Left cardiac atrium (tissue), 4 donors: Measurements from ENCODE around the gene PTPMT1. TPM values are rescaled to one million over a fixed set of nuclear protein-coding genes. Genes with fewer than 3 reads are reported as not detected.
"Not testable (repeated sequence)": the region's sequence is repeated elsewhere in the genome, so short reads cannot be mapped to it uniquely, and the experiment has no call there.

ENCODE experiments used
- ATAC-seq, 2 donors: fragments of 200-7000 bp; cut with Tn5 transposase; one replicate each; pipeline ENCODE4 v1.9.1; 2020; ENCODE audit warnings: mild to moderate bottlenecking in 2 of 2, moderate library complexity in 2 of 2
- DNase-seq: peaks from one replicate; pipeline ENCODE4 v3.0.0-alpha.2; 2020
- intact Hi-C, 2 donors: fragments of 100-400 bp; cut with DNase I; formaldehyde crosslinking; loops; one replicate each; pipeline versions ENCODE4 v1.14.1 to v1.15.1; 2022 to 2023
- long read RNA-seq: library from polyadenylated mRNA; unstranded; transcript quantifications from one replicate; pipeline ENCODE4 v2.0.0, GENCODE V29; 2021
- total RNA-seq, 2 donors: library from RNA; stranded (reverse); fragmentation: NEBNext Ultra II Directional; extraction: Animal tissue kit (Norgen Biotek cat#: 25700); gene quantifications; one replicate each; pipeline ENCODE4 v1.2.1, GENCODE V29; 2021
- donor health status: DM: no; HTN: yes; CAD: no.
- donor health status: DM: no; HTN: yes; CAD: no; lungs with severe emphysema.
- donor health status: DM: yes; HTN: yes; CAD: no.
- donor health status: Dilated cardiomyopathy.

The PTPMT1 gene
- 10 to 100 TPM; 18.1 to 19.2 TPM for total RNA-seq
- long read RNA-seq, transcript PTPMT1-203 (2 exons, 1,014 nt) = minor isoform, 5 of 15 reads
- long read RNA-seq, transcript PTPMT1-202 (4 exons, 768 nt) = major isoform, 6 of 15 reads
- long read RNA-seq, partial matches to known transcripts = 0 of 15 reads
- long read RNA-seq, other reads (novel, unspliced or antisense) = 1 of 15 reads

DNA sequence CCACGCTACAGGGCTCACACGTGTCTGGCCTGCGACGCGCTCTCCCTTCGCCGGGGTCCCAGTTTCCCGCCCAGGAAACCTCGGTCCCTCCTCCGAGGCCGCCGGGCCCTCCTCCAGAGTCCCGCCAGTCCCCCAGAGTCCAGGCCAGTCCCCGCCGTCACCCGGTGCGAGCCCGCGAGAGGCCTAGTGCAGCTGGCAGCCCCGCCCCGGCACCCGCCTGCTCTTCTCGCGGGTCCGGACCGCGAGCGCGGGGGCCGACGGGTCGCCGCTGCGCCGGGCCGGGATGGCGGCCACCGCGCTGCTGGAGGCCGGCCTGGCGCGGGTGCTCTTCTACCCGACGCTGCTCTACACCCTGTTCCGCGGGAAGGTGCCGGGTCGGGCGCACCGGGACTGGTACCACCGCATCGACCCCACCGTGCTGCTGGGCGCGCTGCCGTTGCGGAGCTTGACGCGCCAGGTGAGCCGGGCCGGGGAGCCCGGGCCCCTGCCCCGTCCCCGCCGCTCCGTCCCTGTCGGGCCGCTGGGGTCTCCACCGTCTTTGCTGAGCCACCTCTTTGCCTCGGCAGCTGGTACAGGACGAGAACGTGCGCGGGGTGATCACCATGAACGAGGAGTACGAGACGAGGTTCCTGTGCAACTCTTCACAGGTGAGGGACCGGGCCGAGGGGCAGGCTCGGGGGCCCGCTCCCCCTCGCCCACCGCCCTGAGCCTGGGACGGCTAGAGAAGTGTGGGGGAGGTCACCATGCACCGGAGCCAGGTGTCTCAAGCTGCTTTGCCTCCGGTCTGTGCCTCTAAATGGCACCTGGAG, at the start of gene PTPMT1:
Gene PTPMT1, plus strand, starts transcription at position 260 of the 809 bp plus-strand sequence. Its CDS starts 24 bp downstream, at position 284.
- DNase-seq = peak; percentile 83
- peak; percentile 96 to 98 for ATAC-seq
- intact Hi-C loops = no loop called here

GRCh38 chr11:47516155-47516554, 49.2 kb upstream of the PTPMT1 start:
- DNase-seq (no peak), ATAC-seq (no peak)
- intact Hi-C loops = no loop called here

DNA sequence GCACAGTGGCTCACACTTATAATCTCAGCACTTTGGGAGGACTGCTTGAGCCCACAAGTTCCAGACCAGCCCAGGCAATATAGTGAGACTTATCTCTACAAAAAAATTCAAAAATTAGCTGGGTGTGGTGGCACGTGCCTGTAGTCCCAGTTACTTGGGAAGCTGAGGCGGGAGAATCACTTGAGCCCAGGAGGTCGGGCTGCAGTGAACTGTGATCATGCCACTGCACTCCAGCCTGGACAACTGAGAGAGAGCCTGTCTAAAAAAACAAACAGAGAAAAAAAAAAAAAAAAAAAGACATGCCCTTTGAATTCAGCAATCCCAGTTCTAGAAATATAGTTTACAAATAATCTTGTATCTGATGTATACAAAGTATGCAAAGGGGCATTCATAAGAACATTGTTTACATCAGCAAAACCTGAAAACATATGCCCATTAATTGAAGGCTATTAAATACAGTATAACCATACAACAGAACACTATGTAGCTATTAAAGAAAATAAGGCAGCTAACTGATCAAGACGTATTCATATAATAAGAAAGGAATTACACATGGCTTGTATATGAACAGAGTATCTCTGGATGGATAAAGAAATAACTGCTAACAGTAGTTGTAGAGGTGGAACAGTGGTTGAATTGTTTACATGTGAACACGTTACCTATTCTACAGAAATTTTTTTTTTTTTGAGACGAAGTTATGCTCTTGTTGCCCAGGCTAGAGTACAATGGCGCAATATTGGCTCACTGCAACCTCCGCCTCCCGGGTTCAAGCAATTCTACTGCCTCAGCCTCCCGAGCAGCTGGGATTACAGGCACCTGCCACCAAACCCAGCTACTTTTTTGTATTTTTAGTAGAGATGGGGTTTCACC, 48.2 kb upstream of the PTPMT1 start:
- intact Hi-C loops = no loop called here
- DNase-seq (no peak), ATAC-seq (no peak)

DNA sequence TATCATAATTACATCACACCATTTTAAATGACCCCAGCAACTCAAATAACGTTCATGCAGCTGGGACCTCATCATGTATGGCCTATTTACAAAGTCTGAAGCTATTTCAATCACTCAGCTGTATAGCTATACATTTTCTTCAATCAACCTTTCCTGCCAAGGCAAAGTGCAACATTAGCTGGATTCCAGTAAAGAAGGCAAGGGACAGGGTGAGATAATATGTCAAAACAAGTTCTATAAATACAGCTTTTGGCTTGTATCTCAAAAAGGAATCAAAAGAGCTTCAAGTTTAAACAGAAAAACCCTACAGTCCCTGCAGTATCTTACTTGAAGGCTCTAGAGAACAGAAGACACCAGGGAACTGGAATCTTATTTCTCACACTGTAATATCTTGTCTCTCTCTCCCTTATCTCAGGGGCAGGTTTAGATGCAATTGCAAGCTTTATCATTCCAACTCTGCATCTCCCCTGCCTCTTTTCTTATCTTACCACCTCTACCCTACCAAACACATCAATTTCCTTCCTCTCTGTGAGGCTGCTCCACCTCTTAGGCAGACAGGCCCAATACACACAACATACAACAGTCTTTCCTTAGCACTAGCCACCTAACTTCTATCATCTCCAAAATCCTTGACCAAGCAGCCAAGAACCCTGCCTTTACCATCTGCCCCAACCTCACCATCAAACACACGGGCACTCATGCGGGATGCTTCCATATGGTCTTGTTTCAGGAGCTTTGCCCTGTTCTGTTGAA, 47.0 kb upstream of the PTPMT1 start:
- intact Hi-C loops = no loop called here

GRCh38 chr11:47523490-47524225, 41.7 kb upstream of the PTPMT1 start:
- peak; percentile 68 to 93 for ATAC-seq
- no peak for DNase-seq
- intact Hi-C loops = no loop called here

More for the DNA sequence above, 47.0 kb upstream of the PTPMT1 start:
- DNase-seq (no peak), ATAC-seq (no peak)

DNA sequence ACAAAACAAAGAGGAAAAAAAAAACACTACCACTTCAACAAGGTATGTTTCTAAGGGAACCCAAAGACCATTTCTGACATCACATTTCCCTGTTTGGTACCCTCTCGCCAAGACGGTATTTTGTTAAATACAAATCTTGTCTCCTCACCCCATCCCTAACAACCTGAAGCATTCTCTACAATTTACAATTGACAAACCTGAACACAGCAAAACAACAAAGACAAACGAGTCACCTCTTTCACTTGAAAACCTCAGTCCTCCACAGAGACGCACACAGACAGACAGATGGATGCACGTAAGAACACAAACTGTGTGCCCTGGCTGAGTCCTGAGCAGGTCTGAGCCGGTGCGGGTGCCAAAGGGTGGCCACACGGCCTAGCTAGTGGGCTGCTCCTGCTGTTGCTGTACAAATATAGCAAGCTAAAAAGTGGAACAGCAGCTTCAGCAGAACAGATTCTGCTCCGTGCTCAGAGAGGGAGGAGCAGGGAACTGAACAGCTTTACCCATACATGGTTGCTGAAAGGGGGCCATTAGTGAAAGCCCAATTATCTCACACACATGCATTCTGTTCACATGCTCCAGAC, 41.0 kb upstream of the PTPMT1 start:
- intact Hi-C loops = no loop called here
- ATAC-seq (peak; percentile 60 to 71), DNase-seq (no peak)

- ATAC-seq, DNase-seq, intact Hi-C loops: not testable (repeated sequence)
Measured at GRCh38 chr11:47526032-47526431, 39.4 kb upstream of the PTPMT1 start.

GRCh38 chr11:47527186-47527585, 38.2 kb upstream of the PTPMT1 start:
- DNase-seq (no peak), ATAC-seq (no peak)
- intact Hi-C loops = no loop called here

- intact Hi-C loops = no loop called here
- no peak for DNase-seq
- ATAC-seq = no peak
Measured at GRCh38 chr11:47529951-47530350, 35.4 kb upstream of the PTPMT1 start.

DNA sequence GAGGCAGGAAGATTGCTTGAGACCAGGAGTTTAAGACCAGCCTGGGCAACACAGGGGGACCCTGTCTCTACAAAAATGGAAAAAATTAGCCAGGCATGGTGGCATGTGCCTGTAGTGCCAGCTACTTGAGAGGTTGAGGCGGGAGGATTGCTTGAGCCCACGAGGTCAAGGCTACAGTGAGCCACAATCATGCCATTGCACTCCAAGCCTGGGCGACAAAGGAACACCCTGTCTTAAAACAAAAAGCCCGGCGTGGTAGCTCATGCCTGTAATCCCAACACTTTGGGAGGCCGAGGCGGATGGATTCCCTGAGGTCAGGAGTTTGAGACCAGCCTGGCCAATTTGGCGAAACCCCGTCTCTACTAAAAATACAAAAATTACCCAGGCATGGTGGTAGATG, 34.7 kb upstream of the PTPMT1 start:
- ATAC-seq, intact Hi-C loops, DNase-seq: not testable (repeated sequence)

DNA sequence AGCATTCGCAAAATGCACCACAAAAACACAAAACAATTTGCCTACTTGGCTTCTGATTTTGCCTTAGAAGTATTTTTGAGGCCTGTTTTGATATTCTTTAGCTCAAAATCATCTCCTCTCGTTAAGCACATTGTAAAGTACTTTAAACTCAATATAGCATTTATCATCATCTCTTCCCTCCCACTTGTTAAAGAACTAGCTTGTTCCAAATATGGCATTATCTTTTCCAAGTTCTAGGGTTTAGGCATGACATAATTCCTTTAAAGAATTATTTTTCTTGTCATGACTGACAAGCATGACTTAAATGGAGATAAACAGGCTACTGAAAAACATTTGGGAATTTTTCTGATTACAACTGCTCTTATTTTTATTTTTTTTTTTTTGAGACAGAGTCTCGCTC, 33.7 kb upstream of the PTPMT1 start:
- DNase-seq (no peak), ATAC-seq (peak in 1 of 2 donors; percentile 66)
- intact Hi-C loops = no loop called here

GRCh38 chr11:47532597-47533213, 32.7 kb upstream of the PTPMT1 start:
- ATAC-seq = no peak
- intact Hi-C loops = no loop called here
- DNase-seq = no peak

- DNase-seq = no peak
- no peak for ATAC-seq
- intact Hi-C loops = no loop called here
Measured at GRCh38 chr11:47533690-47534151, 31.7 kb upstream of the PTPMT1 start.

DNA sequence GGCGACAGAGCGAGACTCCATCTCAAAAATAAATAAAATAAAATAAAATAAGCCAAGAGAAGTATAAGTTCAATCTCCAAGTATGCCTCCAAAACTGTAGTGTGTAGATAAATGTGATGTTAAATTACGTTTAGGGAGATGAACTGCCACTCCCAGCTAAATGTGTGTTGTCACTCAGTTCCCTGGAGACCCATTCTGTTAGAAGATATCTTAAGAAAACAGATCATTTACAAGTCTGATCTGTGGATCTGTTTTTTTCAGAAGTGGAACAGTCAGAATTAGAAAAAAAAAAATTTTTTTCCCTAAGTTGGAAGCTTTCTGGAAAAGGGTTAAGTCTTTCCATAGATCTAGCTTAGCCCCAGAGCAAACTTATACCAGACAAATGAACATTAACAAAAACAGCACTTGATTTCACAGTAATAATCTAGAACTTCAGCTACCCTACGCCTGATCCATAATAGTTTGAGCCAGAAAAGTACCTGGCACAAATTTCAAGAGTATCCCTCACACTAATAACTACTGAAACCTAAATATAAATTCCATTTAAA, 30.6 kb upstream of the PTPMT1 start:
- ATAC-seq = no peak
- intact Hi-C loops = no loop called here

GRCh38 chr11:47536915-47537314, 28.5 kb upstream of the PTPMT1 start:
- intact Hi-C loops = no loop called here
- no peak for DNase-seq
- ATAC-seq = peak in 1 of 2 donors; percentile 28

More for the DNA sequence above, 30.6 kb upstream of the PTPMT1 start:
- DNase-seq = no peak

GRCh38 chr11:47538741-47539565, 26.4 kb upstream of the PTPMT1 start:
- intact Hi-C loops = no loop called here
- ATAC-seq (no peak), DNase-seq (no peak)
